ENCODE data around the gene ELMOD1. TPM values are rescaled to one million over a fixed set of nuclear protein-coding genes. Genes with fewer than 3 reads are reported as not detected.

ELMOD1 gene
- total and polyA plus RNA-seq, 2 donors from 2014 or later: 0.47 to 2.6 TPM

DNA sequence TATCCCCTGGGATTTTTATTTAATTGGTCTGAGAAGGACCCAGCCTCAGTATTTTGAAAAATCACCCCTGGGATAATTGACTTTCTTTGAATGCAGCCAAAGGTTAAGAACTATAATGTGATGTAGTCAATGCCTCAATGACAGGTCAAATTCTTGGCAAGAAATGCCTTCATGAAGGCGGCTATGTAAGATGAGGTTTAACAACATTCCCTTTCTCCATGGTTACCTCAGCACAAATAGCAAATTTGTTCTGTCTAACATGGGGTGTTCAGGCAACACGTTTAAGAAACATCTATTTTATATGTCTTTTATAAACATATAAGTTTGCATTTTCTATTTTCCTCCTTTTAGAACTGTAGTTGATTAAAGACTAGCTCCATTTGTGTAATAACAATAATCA is 115.6 kb downstream of the ELMOD1 start:
- intact Hi-C loops (cut with DNase I): no loop called here
- TF ChIP-seq CTCF (IDR thresholded peaks at IDR 0.05; ENCODE audit: borderline replicate concordance, extremely low read depth, insufficient read depth): no peak

DNA sequence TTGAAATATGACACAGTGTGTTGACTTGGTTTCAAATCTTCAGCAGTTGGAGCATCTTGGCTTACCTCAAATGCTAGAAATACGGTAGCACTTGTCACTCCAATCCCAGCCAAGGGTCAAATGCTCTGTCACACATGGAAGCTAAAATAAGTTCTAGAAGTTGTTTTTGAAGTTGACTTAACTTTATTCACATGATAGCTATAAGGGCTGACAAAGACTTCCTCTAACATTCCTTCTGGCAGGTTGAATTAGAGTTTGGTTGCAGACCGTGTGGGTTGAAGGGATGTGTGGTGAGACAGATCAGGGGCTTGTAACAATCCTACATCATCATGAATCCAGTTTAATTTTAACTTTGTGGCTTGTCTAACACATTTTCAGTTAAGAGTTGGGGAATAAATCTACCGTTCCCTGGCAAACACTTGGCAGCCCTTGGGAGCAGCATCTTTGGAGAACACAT is 116.3 kb downstream of the ELMOD1 start:
- DNase-seq (no peak), FAIRE-seq (no peak)
- Histone ChIP-seq H3K4me3 (ENCODE audit: low read length in 3 of 3) (no peak overlapping the region), H3K9me3 (ENCODE audit: control insufficient read depth in 2 of 3, insufficient read depth in 1 of 3, low read length in 3 of 3) (no peaks in the 10 kb centered on the region), H3K27ac (ENCODE audit: low read depth in 2 of 2, low read length in 2 of 2) (no peak overlapping the region), H3K36me3 (ENCODE audit: control insufficient read depth in 2 of 3, insufficient read depth in 3 of 3, low read length in 3 of 3) (no peaks in the 10 kb centered on the region), H3K9ac (ENCODE audit: low read length in 3 of 3) (no peak overlapping the region), H3K4me1 (ENCODE audit: control insufficient read depth in 2 of 3, insufficient read depth in 2 of 3, low read depth in 1 of 3, low read length in 3 of 3) (no peaks in the 10 kb centered on the region), H3K27me3 (ENCODE audit: control insufficient read depth, insufficient read depth, low read length) (no peaks in the 10 kb centered on the region)
- intact Hi-C loops (cut with DNase I): no loop called here
- TF ChIP-seq CTCF (IDR thresholded peaks at IDR 0.05; ENCODE audit: borderline replicate concordance, extremely low read depth, insufficient read depth): no peak

More for the DNA sequence above, 115.6 kb downstream of the ELMOD1 start:
- H3K4me3 ChIP-seq (ENCODE audit: low read length in 3 of 3): no peak overlapping the region
- no peak overlapping the region for H3K27ac ChIP-seq (ENCODE audit: low read depth in 2 of 2, low read length in 2 of 2)
- no peak for DNase-seq
- no peaks in the 10 kb centered on the region for H3K9me3 ChIP-seq (ENCODE audit: control insufficient read depth in 2 of 3, insufficient read depth in 1 of 3, low read length in 3 of 3)
- no peak for FAIRE-seq
- no peaks in the 10 kb centered on the region for H3K27me3 ChIP-seq (ENCODE audit: control insufficient read depth, insufficient read depth, low read length)
- no peak overlapping the region for H3K9ac ChIP-seq (ENCODE audit: low read length in 3 of 3)
- H3K4me1 ChIP-seq (ENCODE audit: control insufficient read depth in 2 of 3, insufficient read depth in 2 of 3, low read depth in 1 of 3, low read length in 3 of 3): no peaks in the 10 kb centered on the region
- no peaks in the 10 kb centered on the region for H3K36me3 ChIP-seq (ENCODE audit: control insufficient read depth in 2 of 3, insufficient read depth in 3 of 3, low read length in 3 of 3)

GRCh38 chr11:107707807-107708206 is 116.9 kb downstream of the ELMOD1 start:
- Histone ChIP-seq H3K4me1 (ENCODE audit: control insufficient read depth in 2 of 3, insufficient read depth in 2 of 3, low read depth in 1 of 3, low read length in 3 of 3) (no peaks in the 10 kb centered on the region), H3K27ac (ENCODE audit: low read depth in 2 of 2, low read length in 2 of 2) (no peak overlapping the region), H3K36me3 (ENCODE audit: control insufficient read depth in 2 of 3, insufficient read depth in 3 of 3, low read length in 3 of 3) (no peaks in the 10 kb centered on the region), H3K9ac (ENCODE audit: low read length in 3 of 3) (no peak overlapping the region), H3K27me3 (ENCODE audit: control insufficient read depth, insufficient read depth, low read length) (no peaks in the 10 kb centered on the region), H3K9me3 (ENCODE audit: control insufficient read depth in 2 of 3, insufficient read depth in 1 of 3, low read length in 3 of 3) (no peaks in the 10 kb centered on the region), H3K4me3 (ENCODE audit: low read length in 3 of 3) (no peak overlapping the region)
- no peak for TF ChIP-seq CTCF (IDR thresholded peaks at IDR 0.05; ENCODE audit: borderline replicate concordance, extremely low read depth, insufficient read depth)
- intact Hi-C loops (cut with DNase I): no loop called here
- FAIRE-seq (no peak), DNase-seq (no peak)

DNA sequence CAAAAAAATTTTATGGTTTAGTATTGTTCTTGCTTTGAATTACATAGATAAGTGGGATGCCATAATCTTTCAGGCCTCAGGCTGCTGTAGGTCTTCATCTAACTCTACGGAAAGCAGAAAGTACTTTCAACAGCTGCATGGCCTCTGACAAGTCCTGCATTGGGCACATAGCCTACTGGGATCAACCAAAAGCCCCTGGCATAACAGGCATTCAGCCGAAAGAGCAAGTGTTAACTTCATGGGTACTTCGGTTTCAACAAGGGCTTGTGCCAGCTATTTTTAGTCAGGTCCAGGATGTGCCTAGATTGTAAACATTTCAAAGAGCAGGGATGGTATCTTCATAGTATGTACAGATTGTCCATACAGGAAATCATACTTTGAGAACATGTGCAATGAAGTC is 117.8 kb downstream of the ELMOD1 start:
- Histone ChIP-seq H3K9ac (ENCODE audit: low read length in 3 of 3) (no peak overlapping the region), H3K27ac (ENCODE audit: low read depth in 2 of 2, low read length in 2 of 2) (no peak overlapping the region), H3K4me3 (ENCODE audit: low read length in 3 of 3) (no peak overlapping the region), H3K4me1 (ENCODE audit: control insufficient read depth in 2 of 3, insufficient read depth in 2 of 3, low read depth in 1 of 3, low read length in 3 of 3) (no peaks in the 10 kb centered on the region), H3K9me3 (ENCODE audit: control insufficient read depth in 2 of 3, insufficient read depth in 1 of 3, low read length in 3 of 3) (no peaks in the 10 kb centered on the region), H3K27me3 (ENCODE audit: control insufficient read depth, insufficient read depth, low read length) (no peaks in the 10 kb centered on the region), H3K36me3 (ENCODE audit: control insufficient read depth in 2 of 3, insufficient read depth in 3 of 3, low read length in 3 of 3) (no peaks in the 10 kb centered on the region)
- no peak for FAIRE-seq
- no peak for DNase-seq
- TF ChIP-seq CTCF (IDR thresholded peaks at IDR 0.05; ENCODE audit: borderline replicate concordance, extremely low read depth, insufficient read depth): no peak
- intact Hi-C loops (cut with DNase I): no loop called here

Data from kidney (tissue), 14 donors.